ENCODE results near the gene CARD10. TPM values are rescaled to one million over a fixed set of nuclear protein-coding genes. Genes with fewer than 3 reads are reported as not detected.
A peak's percentile ranks its signal among the peaks of the same experiment; 100 is the strongest.

Gene CARD10
- total RNA-seq, 1 donor from 2014 or later, result 64.0 TPM

DNA sequence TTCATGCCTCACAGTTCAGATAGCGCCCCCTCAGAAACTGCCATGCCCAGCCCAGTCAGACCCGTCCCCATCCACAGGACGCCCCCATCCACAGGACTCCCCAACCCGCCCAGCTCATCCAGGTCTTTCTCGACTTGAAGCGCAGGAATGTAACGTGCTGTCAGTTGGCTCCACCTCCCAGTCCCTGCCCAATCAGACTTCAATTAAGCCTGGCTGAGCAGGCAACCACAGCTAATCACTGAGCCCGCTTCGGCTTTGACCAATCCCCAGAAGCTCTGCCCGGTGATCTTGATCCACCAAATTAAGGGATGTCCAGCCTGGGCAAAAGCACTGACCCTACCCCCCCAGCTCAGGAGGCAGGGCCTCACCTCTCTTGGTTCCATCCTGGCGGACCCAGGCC lies 22.6 kb downstream of the CARD10 start:
- no peak overlapping the region for H3K4me3 ChIP-seq (ENCODE audit: low read depth, low read length)
- no peak for DNase-seq (ENCODE audit: low read depth)
- H3K36me3 ChIP-seq (ENCODE audit: control insufficient read depth, insufficient read depth, low read length), result peaks cover 3% of the 10 kb centered on the region

DNA sequence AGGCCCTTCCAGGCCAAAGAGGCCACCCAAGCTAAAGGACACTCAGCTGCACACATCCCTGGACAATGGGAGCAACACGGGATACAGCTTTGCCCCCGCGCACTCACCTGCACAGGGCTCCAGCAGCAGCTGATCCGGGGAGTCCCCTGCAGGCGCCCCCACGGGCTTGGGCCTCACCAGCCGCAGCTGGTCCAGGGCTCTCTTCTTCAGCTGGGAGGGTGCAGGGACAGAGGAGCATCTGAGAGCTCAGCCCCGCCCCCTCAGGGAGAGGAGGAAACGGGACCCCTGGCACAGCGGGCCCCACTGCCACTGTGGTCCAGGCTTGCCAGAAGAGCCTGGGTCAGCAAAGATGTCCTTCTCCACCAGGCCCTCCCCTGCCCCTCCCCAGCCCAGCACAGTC lies 25.2 kb downstream of the CARD10 start:
- no peak for DNase-seq (ENCODE audit: low read depth)

More for the DNA sequence above, 22.6 kb downstream of the CARD10 start:
- TF ChIP-seq, protein P1, sequence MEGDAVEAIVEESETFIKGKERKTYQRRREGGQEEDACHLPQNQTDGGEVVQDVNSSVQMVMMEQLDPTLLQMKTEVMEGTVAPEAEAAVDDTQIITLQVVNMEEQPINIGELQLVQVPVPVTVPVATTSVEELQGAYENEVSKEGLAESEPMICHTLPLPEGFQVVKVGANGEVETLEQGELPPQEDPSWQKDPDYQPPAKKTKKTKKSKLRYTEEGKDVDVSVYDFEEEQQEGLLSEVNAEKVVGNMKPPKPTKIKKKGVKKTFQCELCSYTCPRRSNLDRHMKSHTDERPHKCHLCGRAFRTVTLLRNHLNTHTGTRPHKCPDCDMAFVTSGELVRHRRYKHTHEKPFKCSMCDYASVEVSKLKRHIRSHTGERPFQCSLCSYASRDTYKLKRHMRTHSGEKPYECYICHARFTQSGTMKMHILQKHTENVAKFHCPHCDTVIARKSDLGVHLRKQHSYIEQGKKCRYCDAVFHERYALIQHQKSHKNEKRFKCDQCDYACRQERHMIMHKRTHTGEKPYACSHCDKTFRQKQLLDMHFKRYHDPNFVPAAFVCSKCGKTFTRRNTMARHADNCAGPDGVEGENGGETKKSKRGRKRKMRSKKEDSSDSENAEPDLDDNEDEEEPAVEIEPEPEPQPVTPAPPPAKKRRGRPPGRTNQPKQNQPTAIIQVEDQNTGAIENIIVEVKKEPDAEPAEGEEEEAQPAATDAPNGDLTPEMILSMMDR (IDR thresholded peaks at IDR 0.05; ENCODE audit: insufficient read depth, low read length, poor library complexity, severe bottlenecking), result no peak
- no peaks in the 10 kb centered on the region for H3K27me3 ChIP-seq (ENCODE audit: control insufficient read depth, insufficient read depth, low read length)

DNA sequence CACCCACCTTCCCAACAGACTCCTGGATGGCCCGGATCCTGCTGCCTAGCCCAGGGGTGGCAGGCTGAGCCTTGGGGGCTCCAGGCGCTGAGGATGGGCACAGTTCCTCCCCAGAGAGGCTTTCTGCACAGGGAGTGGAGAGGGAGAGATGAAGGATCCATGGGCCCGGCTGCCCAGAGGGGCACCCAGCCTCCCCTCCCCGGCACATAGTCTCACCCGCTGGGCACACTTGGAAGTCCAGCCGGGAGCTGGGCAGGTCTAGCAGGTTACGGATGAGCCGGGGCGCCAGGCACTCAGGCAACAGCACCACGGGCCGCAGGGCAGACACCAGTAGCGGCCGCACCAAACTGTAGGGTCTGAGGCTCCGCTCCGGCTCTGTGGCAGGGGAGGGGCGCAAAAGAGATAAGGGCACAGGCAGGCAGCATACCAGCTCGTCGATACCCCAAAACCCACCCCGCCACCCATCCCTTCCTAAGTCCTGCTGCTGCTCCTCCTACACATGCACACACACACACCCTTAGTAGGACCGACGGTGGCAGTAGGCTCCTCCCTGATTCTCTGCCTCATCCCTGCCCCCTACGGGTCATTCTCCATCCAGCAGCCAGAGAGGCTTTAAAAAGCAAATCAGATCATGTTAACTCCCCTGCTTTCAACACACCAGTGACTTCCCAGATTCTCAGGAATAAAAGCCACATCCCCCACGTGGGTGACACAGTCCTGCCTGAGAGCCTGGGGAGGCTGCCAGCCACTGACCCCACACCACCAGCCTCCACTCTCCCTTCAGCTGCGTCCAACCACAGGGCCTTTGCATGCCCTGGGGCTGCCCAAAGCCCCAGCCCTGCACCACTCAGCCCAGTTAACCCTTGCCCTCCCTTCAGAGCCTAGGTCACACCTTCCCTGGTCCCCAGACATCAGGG lies 26.5 kb downstream of the CARD10 start:
- DNase-seq (ENCODE audit: low read depth), result no peak
- TF ChIP-seq, protein P1 (IDR thresholded peaks at IDR 0.05; ENCODE audit: insufficient read depth, low read length, poor library complexity, severe bottlenecking), result peak; percentile 65
- Histone ChIP-seq H3K27me3 (ENCODE audit: control insufficient read depth, insufficient read depth, low read length) (no peaks in the 10 kb centered on the region), H3K4me3 (ENCODE audit: low read depth, low read length) (no peak overlapping the region), H3K36me3 (ENCODE audit: control insufficient read depth, insufficient read depth, low read length) (peaks cover 1% of the 10 kb centered on the region)

More for the DNA sequence above, 25.2 kb downstream of the CARD10 start:
- TF ChIP-seq, protein P1 (IDR thresholded peaks at IDR 0.05; ENCODE audit: insufficient read depth, low read length, poor library complexity, severe bottlenecking), result no peak
- no peaks in the 10 kb centered on the region for H3K27me3 ChIP-seq (ENCODE audit: control insufficient read depth, insufficient read depth, low read length)
- H3K36me3 ChIP-seq (ENCODE audit: control insufficient read depth, insufficient read depth, low read length), result peaks cover 4% of the 10 kb centered on the region
- H3K4me3 ChIP-seq (ENCODE audit: low read depth, low read length), result no peak overlapping the region

DNA sequence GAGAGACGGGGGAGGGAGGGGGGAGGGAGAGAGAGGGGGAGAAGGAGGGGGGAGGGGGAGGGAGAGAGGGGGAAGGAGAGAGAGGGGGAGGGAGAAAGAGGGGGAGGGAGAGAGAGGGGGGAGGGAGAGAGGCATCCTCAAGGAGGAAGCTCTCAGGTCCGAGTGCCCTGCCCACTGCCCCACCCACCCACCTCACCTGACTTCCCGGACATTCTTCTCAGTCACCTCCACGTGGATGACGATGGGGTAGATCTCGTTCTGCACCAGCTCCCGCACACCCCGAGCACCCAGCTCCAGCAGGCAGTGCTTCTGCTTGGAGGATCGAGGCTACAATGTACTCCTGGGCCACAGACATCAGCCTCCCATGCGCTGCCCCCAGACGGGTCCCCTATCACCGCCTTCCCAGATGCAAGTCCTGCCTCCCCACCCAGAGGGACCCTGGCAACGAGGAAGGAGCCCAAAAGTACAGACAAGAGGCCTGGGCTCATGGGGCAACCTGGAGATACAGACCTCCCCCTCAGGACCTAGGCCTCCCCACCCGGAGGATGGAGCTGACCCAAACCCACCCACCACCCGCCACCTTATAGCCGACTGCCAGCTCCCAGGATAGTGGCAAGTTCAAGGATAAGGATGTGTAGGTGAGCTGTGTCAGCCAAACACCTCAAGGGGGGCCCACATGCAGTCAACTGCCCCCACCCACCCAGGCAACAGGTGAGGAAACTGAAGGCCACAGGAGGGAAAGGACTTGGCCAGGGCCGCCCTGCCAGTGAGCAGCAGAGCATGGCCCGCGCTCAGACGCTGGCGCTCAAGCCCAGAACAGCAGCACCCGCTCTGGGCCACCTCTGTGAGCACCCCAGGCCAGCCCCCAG lies 27.4 kb downstream of the CARD10 start:
- H3K27me3 ChIP-seq (ENCODE audit: control insufficient read depth, insufficient read depth, low read length), result no peaks in the 10 kb centered on the region
- H3K36me3 ChIP-seq (ENCODE audit: control insufficient read depth, insufficient read depth, low read length), result peaks cover 1% of the 10 kb centered on the region
- TF ChIP-seq, protein P1 (IDR thresholded peaks at IDR 0.05; ENCODE audit: insufficient read depth, low read length, poor library complexity, severe bottlenecking), result no peak
- DNase-seq (ENCODE audit: low read depth), result no peak
- no peak overlapping the region for H3K4me3 ChIP-seq (ENCODE audit: low read depth, low read length)

DNA sequence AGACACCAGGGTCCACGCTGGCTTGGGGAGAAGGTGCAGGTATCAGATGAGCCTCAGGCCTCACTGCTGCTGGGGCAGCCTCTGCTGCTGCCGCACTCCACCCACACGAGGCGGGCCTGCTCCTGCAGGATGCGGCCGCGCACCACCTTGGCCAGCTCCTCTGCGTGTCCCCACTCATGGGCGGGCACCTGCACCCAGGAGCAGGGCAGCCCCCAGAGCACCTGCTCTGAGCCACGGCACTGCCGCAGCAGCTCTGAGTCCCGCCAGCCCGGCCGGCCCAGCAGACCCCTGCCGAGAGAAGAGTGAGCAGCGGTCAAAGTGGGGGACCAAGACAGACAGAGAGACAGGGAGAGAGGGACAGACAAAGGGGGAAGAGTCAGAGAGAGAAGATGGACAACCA lies 28.1 kb downstream of the CARD10 start:
- no peaks in the 10 kb centered on the region for H3K27me3 ChIP-seq (ENCODE audit: control insufficient read depth, insufficient read depth, low read length)
- H3K36me3 ChIP-seq (ENCODE audit: control insufficient read depth, insufficient read depth, low read length), result peaks cover 1% of the 10 kb centered on the region
- TF ChIP-seq, protein P1 (IDR thresholded peaks at IDR 0.05; ENCODE audit: insufficient read depth, low read length, poor library complexity, severe bottlenecking), result no peak
- H3K4me3 ChIP-seq (ENCODE audit: low read depth, low read length), result no peak overlapping the region
- DNase-seq (ENCODE audit: low read depth), result no peak
